Measurements from ENCODE around the gene LINC01488. TPM values are rescaled to one million over a fixed set of nuclear protein-coding genes. Genes with fewer than 3 reads are reported as not detected.

The LINC01488 gene
- total and polyA plus RNA-seq, 2 donors (not counting 1 experiment from before 2014, with no cell fraction given): not detected

GRCh38 chr11:69454018-69454417, 27.4 kb upstream of the LINC01488 start:
- H2AFZ ChIP-seq (ENCODE audit: insufficient read depth, low read depth, low read length, poor library complexity, severe bottlenecking): no peak overlapping the region
- CTCF ChIA-PET: interaction anchor here (0.5 kb wide), 1 partner anchor 28 kb away, joined by 3 read pairs; no protein-coding TSS in a partner anchor
- POLR2A ChIA-PET: no interaction called here
- intact Hi-C loops (cut with micrococcal nuclease): no loop called here
- H3K4me2 ChIP-seq (replicated peaks; ENCODE audit: low read depth, low read length, poor library complexity, severe bottlenecking): no peak overlapping the region
- H3K9me3 Mint-ChIP-seq (ENCODE audit: insufficient read depth): peaks cover 13% of the 10 kb centered on the region
- no peaks in the 10 kb centered on the region for H3K79me2 ChIP-seq (ENCODE audit: control insufficient read depth, insufficient read depth, low read length)
- H3K9me3 ChIP-seq (ENCODE audit: control extremely low read depth in 1 of 3, control insufficient read depth in 2 of 3, insufficient read depth in 1 of 3, low read length in 2 of 3): peaks cover 1 to 24% (median 15%) of the 10 kb centered on the region in 3 donors
- TF ChIP-seq CTCF (IDR thresholded peaks at IDR 0.05) (no peak), EZH2 (IDR thresholded peaks at IDR 0.05; ENCODE audit: borderline replicate concordance, insufficient read depth, low read depth, low read length, poor library complexity, severe bottlenecking) (no peak)
- no peak overlapping the region for H3K27ac ChIP-seq (ENCODE audit: low read length in 2 of 2)
- peaks cover 0 to 18% (median 6%) of the 10 kb centered on the region in 4 experiments for H3K27me3 ChIP-seq (replicated peaks in 1 of 4; ENCODE audit: control extremely low read depth in 1 of 4, control insufficient read depth in 3 of 4, insufficient read depth in 4 of 4, low read length in 3 of 4)
- H3K4me1 Mint-ChIP-seq: peaks cover 9% of the 10 kb centered on the region
- H3K27ac Mint-ChIP-seq: no peak overlapping the region
- peaks cover 8 to 11% of the 10 kb centered on the region in 2 donors for H3K4me1 ChIP-seq (ENCODE audit: control insufficient read depth in 2 of 2, insufficient read depth in 2 of 2, low read length in 2 of 2)
- H4K20me1 ChIP-seq (ENCODE audit: control insufficient read depth, insufficient read depth, low read length, poor library complexity, severe bottlenecking): no peaks in the 10 kb centered on the region
- no peak overlapping the region for H3K4me3 ChIP-seq (ENCODE audit: control extremely low read depth in 1 of 5, extremely low read depth in 1 of 5, insufficient read depth in 1 of 5, low read depth in 2 of 5, low read length in 4 of 5)
- H3K4me3 Mint-ChIP-seq: no peak overlapping the region
- H3K27me3 Mint-ChIP-seq: peaks cover 16% of the 10 kb centered on the region
- no peak for DNase-seq
- ATAC-seq (ENCODE audit: low read depth): no peak
- no peak overlapping the region for H3K9ac ChIP-seq (ENCODE audit: low read length)
- 96% methylated on average over 6 of the region's 7 CpGs for WGBS (ENCODE audit: insufficient coverage)
- no peaks in the 10 kb centered on the region for H3K36me3 ChIP-seq (replicated peaks in 1 of 2; ENCODE audit: control extremely low read depth in 1 of 2, control insufficient read depth in 1 of 2, extremely low read depth in 1 of 2, insufficient read depth in 2 of 2, low read length in 1 of 2)

- intact Hi-C loops (cut with micrococcal nuclease): no loop called here
- 81% methylated on average over 4 of the region's 4 CpGs for WGBS (ENCODE audit: insufficient coverage)
- TF ChIP-seq CTCF (IDR thresholded peaks at IDR 0.05) (no peak), EZH2 (IDR thresholded peaks at IDR 0.05; ENCODE audit: borderline replicate concordance, insufficient read depth, low read depth, low read length, poor library complexity, severe bottlenecking) (no peak)
- Histone ChIP-seq H4K20me1 (ENCODE audit: control insufficient read depth, insufficient read depth, low read length, poor library complexity, severe bottlenecking) (no peaks in the 10 kb centered on the region), H3K9me3 (ENCODE audit: control extremely low read depth in 1 of 3, control insufficient read depth in 2 of 3, insufficient read depth in 1 of 3, low read length in 2 of 3) (peaks cover 1 to 26% (median 15%) of the 10 kb centered on the region in 3 donors), H3K27me3 (replicated peaks in 1 of 4; ENCODE audit: control extremely low read depth in 1 of 4, control insufficient read depth in 3 of 4, insufficient read depth in 4 of 4, low read length in 3 of 4) (peaks cover 0 to 7% (median 2%) of the 10 kb centered on the region in 4 experiments), H3K36me3 (replicated peaks in 1 of 2; ENCODE audit: control extremely low read depth in 1 of 2, control insufficient read depth in 1 of 2, extremely low read depth in 1 of 2, insufficient read depth in 2 of 2, low read length in 1 of 2) (no peaks in the 10 kb centered on the region), H3K4me2 (replicated peaks; ENCODE audit: low read depth, low read length, poor library complexity, severe bottlenecking) (no peak overlapping the region), H2AFZ (ENCODE audit: insufficient read depth, low read depth, low read length, poor library complexity, severe bottlenecking) (no peak overlapping the region), H3K4me3 (ENCODE audit: control extremely low read depth in 1 of 5, extremely low read depth in 1 of 5, insufficient read depth in 1 of 5, low read depth in 2 of 5, low read length in 4 of 5) (no peak overlapping the region), H3K27ac (ENCODE audit: low read length in 2 of 2) (no peak overlapping the region), H3K79me2 (ENCODE audit: control insufficient read depth, insufficient read depth, low read length) (no peaks in the 10 kb centered on the region), H3K4me1 (ENCODE audit: control insufficient read depth in 2 of 2, insufficient read depth in 2 of 2, low read length in 2 of 2) (no peaks in the 10 kb centered on the region), H3K9ac (ENCODE audit: low read length) (no peak overlapping the region)
- POLR2A ChIA-PET: no interaction called here
- no peaks in the 10 kb centered on the region for H3K4me1 Mint-ChIP-seq
- peaks cover 19% of the 10 kb centered on the region for H3K9me3 Mint-ChIP-seq (ENCODE audit: insufficient read depth)
- H3K27me3 Mint-ChIP-seq: peaks cover 21% of the 10 kb centered on the region
- DNase-seq (no peak), ATAC-seq (ENCODE audit: low read depth) (no peak)
- no peak overlapping the region for H3K27ac Mint-ChIP-seq
- no peak overlapping the region for H3K4me3 Mint-ChIP-seq
- CTCF ChIA-PET: no interaction called here
Measured at GRCh38 chr11:69455969-69456368, 25.5 kb upstream of the LINC01488 start.

Data from B cell (primary cell).